Measurements from ENCODE around the gene TCF7L2.

The TCF7L2 gene

DNA sequence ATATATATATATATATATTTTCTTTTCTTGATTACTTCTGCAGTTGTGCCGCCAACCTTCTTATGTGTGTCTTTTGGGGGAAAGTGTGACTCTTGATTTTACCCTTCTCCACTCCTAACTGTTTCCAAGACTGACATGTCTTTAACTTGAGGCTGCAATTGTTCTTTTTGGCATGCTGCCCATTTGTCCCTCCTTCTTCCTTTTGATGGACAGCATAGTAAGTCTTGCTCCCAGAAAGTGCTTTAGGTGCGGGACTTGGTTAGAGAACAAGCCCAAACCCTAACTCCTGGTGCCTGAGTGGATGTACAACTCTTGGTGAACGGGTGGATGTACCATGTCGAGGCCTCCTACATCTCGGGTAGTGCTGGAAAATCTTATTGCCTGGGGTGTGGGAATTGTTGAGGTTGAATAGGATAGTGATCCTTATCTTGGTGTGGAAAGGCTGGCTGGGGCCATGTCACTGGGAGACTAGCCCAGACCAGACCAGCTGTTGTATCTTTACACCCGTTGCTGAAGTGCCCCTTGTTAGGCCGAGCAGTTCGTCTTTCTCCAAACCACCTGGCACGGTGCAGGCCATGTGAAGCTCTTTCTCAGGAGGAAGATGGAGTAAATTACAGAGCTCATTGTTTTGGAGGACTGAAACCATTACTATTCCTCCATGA, 16.3 kb downstream of the TCF7L2 start:
- DNase-seq (ENCODE audit: low read depth): no peak

DNA sequence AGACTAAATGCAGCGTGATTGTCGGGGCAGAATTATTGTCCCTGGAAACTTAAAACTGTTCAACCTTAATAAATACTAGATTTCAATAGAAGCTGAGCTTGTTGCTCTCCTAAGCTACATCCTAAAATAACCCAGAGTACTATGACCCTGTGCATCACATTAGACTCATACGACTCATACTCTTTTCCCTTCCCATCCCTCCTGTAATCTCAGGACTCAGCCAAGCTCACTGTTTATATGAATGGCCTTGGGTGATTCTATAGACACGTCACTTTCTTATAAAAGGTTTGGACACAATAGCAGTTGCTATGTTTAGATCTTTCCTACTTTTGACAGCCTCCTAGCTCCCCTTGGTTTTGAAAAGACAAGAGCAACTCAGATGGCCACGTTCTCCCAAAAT, 17.2 kb downstream of the TCF7L2 start:
- no peak for DNase-seq (ENCODE audit: low read depth)

GRCh38 chr10:112969131-112969530, 19.1 kb downstream of the TCF7L2 start:
- DNase-seq (ENCODE audit: low read depth): no peak

DNA sequence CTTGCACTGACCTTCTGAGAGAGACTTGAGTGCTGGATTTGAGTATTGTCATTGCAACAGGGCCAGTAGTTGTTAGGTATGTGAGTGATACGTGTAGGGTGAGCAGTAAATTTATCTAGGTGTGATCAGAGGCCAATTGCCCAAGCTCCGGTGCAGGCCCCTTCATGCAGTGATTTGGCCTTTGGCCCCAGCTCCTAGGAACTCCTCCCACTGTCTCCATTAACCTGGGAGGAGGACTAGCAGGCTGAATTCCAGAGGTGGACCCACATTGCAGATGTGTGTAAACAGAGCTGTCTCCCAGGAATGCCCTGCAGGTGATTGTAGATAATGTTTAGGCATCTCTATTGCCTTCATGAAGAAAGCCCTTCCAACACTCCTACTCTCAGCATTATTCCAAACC, 19.5 kb downstream of the TCF7L2 start:
- DNase-seq (ENCODE audit: low read depth): no peak

DNA sequence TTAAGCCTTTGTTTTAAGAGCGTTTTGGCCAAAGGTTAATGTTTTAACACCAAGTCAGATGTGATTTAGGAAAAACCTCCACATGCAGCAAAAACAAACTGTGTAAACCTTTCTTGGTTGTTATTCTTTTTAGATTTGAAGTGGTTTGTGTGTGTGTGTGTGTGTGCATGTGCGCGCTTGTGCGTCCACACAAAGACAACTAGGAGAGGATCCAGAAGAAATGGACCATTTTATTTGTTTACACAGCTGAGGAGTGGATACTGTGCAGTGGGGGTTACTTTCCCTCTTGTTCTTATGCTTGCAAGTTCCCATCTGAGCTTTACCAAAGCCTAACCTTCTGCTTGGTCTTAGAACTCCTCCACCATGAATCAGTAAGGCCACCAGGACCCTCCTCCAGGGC, 20.0 kb downstream of the TCF7L2 start:
- DNase-seq (ENCODE audit: low read depth): no peak

GRCh38 chr10:112972606-112973005, 22.6 kb downstream of the TCF7L2 start:
- DNase-seq (ENCODE audit: low read depth): no peak

DNA sequence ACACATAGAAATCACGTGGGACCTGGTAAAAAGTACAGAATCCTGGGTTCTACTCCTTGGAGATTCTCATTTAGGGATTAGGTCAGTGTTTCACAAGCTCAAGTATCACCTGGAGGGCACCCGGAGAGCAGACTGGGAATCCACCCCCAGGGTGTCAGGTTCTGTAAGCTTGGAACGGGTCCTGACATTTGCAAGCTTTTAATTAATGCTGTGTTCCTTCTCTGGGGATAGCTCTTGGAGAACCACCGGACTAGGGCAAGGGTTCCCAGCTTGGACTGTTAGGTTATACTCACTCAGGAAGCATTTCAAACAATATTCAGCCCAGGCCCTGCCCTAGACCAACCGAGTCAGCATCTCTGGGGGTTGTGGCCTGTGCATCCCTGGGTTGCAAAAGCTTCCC, 23.0 kb downstream of the TCF7L2 start:
- no peak for DNase-seq (ENCODE audit: low read depth)

- no peak for DNase-seq (ENCODE audit: low read depth)
Observed at GRCh38 chr10:112973805-112974204, 23.8 kb downstream of the TCF7L2 start.

- no peak for DNase-seq (ENCODE audit: low read depth)
Observed at GRCh38 chr10:112977426-112977898, 27.4 kb downstream of the TCF7L2 start.

DNA sequence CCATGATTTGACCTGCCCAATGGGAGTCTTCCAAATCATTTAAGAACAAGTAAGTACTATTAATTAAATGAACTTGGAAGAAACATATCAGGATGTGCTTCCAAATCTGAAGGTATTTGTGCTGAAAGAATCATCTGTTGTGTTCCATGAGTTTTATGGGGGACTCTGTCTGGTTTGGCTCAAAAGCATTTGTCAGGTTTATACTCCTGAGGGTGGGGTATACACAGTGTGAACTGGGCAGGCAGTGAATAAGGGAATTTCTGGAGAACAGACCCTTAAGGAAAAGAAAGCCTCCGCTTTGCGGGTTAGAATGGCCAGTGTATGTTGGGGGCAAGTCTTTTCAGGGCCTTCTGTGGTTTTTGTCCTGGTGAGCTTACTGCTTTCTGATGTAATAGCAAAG, 29.9 kb downstream of the TCF7L2 start:
- DNase-seq (ENCODE audit: low read depth): no peak

DNA sequence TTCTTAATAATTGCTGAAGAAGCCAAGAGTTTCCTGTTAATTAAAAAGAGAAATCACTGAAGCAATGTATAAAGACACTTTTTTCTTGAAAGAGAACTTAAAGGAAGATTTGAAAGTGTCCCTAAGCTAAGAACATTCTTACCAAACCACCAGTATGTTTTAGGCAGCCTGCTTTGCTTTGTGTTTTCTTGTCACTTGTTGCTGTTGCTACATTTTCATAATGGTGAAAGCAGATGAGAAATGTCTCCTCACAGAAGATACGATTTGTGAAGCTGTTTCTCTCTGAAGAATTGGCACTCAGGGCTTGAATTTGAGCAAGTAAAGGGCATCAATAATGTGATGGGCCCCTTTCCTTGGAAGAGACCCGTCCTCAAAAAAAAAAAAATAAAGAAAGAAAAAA, 30.9 kb downstream of the TCF7L2 start:
- DNase-seq (ENCODE audit: low read depth): no peak

GRCh38 chr10:112981553-112981952, 31.5 kb downstream of the TCF7L2 start:
- DNase-seq (ENCODE audit: low read depth): no peak

- DNase-seq (ENCODE audit: low read depth): no peak
Observed at GRCh38 chr10:112983444-112984056, 33.5 kb downstream of the TCF7L2 start.

DNA sequence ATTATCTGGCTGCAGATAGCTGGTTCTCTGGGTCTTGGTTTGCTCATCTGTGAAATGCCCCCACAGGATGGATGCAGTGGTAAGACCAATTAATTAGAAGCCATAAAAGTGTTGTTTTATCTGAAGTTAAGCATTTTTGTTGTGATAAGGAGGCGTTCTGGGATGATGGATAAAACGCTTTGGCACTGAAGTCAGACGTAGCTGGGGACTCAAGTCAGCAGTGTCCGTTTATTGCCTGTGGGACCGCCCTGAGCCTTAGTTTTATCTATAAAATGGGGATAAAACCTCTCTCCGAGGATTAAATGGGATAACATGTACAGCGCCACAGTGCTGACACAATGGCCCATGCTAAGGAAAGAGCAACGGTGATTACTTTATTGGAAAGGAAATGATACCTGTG, 34.7 kb downstream of the TCF7L2 start:
- DNase-seq (ENCODE audit: low read depth): no peak

DNA sequence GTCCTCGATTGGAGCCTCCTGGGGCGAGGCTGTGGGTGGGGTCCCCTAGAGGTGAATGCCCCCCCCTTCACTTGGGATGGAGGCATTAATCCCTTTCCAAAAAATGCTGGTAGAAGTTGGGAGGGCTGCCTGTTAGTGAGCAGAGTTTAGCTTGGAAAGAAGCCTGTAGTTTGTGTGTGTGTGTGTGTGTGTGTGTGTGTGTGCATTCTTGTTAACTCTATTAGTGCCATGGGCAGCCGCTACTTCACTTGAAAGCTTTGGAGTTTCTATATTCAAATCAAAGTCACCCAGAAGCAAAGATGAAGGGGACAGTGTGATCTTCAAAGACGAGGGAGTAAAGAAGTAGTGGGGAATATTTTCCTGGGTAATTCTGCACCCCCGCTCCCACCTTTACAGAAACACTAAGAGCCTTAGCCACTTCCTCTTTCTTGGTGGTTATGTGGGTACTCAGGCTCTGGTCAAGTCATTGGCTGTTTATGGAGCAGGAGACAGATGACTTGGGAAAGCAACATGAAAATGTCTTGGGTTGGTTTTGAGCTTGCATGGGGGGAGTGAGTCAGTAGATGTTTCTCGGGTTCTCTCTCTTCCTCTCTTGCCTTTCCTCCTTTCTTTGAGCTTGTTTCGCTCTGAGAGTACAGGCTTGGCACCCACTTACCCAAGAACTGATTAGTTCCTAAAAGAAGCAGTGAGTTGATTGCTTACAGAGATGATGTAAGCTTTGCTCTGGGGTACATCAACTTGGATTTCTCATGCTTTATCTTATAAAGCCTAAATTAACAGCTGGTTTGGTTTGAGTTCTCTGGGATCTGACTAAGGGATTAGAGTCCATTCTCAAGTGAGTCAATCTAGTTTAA, 35.9 kb downstream of the TCF7L2 start:
- DNase-seq (ENCODE audit: low read depth): no peak

- no peak for DNase-seq (ENCODE audit: low read depth)
Observed at GRCh38 chr10:112986544-112987190, 36.6 kb downstream of the TCF7L2 start.

DNA sequence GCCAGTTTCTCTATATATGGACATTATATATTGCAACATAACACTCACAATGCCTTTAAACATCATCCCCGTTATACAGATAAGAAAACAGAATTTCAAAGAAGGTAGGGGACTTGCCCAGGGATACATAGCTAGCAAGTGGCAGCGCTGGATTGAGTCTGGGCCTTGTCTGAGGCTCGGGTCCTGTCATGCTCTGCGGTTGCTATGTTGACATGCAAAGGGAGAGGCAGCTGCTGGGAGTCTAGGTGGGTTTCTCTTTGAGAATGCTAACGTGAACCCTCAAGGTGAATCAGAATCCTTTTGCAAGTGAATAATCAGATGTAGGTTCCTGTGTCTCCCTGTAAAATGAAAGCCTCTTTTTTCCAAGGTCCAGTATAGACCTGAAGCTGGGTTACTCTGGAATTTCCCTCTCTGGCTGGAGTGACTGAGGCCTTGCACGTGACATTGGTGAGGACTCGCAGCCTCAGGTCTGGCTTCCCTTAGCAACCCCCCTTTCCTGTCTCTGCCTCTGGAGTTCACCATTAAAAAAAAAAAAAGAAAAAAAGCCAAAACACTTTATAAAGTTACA, 38.9 kb downstream of the TCF7L2 start:
- no peak for DNase-seq (ENCODE audit: low read depth)

GRCh38 chr10:112989826-112990225, 39.8 kb downstream of the TCF7L2 start:
- no peak for DNase-seq (ENCODE audit: low read depth)

- DNase-seq (ENCODE audit: low read depth): no peak
Observed at GRCh38 chr10:112990271-112990670, 40.2 kb downstream of the TCF7L2 start.

DNA sequence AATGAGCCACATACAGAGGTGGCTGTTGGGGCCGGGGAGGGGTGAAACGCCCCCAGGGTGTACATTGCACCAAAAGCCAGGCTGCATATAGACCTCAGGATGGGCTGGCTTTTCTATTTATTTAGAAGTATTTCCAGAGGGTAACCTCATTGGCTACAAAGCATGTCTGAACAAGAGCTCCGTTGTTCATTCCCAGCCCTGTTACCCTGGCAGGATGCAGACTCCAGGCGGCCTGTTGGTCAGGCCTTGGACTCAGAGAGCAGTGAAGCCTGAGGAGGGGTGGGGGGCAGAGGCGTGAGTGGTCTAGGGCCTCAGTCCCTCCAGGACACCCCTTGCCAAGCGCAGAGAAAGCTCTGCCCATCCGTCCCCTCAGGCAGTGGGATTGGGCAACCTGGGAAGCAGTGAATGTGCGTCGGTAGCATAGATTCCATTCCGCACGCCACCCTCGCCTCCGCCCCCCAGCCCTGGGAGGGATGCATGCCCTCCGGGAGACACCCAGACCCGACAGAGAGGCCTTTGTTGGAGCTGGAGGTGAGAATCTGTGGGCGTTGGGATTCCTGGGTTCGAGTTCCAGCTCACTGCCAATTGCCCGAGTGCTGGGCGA, 41.9 kb downstream of the TCF7L2 start:
- DNase-seq (ENCODE audit: low read depth): no peak

DNA sequence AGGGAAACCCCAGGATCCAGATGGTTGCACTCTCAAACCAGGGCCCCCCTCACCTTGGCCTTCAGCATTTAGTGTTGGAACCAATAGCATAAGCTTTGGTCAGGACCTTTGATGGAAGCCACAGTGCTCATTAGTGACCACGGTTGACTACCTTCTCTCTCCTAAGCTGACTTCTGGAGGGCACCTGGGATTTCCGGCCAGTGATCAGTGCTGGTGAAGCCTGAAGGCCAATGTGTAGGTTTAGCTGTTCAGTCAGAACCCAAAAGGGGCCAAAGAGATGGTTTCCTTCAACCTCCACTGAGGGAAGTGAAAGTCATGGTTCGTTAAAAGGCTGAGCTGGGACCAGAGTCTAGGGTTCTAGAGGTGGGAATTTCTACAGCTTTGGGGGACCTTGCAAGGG, 46.4 kb downstream of the TCF7L2 start:
- no peak for DNase-seq (ENCODE audit: low read depth)

DNA sequence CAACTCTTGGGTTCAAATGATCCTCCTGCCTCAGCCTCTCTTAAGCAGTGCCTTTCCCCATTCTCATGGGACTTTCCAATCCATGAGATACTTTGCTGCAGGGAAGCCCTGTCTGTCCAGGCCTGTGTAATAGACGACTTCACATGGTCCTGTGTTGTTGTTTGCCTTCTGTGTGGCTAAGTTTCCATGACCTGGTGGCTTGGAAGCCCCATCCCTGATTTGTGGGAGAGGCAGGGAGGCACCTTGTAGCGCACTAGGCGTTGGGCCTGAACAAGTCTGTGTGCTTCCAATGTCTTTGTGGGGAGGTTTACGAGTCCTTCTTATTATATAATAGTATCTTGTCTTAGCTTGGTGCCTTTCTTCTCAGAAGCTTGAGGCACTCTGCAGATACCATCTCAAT, 49.1 kb downstream of the TCF7L2 start:
- no peak for DNase-seq (ENCODE audit: low read depth)

Data from activated T-helper 9 cell treated with anti-CD3 and anti-CD28 coated beads, Interleukin-2, amount 50 U/mL, for 16 hours (primary cell).